ENCODE results near the gene ADCY2.

ADCY2 gene

DNA sequence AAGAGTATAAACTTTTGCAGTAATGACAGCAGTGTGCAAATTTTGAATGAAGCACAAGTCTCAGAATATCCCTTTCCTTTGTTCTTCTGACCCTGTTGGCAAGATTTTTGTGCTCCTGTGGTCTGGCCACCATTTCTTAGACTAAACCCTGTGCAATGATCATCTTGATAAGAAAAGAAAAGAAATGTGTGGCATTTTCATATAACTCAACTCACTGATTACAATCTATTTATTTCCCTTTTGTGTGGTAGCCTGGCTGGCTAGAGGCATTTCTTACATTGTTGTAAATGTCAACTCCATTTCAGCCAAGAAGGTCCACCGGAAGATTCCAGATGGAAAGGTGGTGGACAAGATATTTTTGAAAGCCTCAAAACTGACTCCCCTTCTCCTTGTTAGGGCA, 41.9 kb downstream of the ADCY2 start:
- DNase-seq (ENCODE audit: low read depth in 2 of 2) = no peak

DNA sequence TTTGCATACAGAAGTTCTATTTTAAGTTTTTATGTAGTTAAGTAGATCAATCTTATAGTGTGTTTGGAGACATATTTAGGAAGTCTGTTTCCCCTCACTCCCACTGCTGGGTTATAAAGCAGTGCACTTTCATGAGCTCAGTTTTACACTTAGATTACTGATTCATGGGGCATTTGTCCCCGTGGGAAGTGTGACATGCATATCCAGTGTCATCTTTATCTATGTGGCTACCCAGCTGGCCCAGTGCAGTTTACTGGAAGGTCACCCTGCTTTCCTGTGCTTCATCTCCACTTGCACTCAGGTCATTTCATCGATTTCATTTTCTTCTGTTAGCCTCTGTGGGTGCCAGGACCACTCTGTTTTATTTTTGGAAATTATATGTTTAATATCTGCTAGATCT, 49.1 kb downstream of the ADCY2 start:
- DNase-seq (ENCODE audit: low read depth in 2 of 2) = no peak

DNA sequence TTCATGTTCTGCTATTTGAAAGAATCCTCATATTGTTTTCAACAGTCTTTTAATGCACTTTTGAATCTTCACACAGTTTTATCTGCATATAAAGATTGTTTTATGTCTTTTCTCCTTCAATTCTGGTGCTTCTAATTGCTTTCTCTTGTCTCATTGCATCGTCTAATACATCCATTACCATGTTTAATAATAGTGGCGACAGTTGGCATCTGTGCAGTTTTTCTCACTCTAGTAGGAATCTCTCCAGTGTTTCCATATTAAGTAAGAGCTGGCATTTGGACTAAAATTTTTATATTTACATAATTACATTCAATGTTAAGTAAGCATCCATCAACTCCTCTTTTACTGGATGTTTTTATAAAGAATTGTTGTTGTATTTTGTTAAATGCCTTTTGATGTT, 49.9 kb downstream of the ADCY2 start:
- DNase-seq (ENCODE audit: low read depth in 2 of 2) = no peak

DNA sequence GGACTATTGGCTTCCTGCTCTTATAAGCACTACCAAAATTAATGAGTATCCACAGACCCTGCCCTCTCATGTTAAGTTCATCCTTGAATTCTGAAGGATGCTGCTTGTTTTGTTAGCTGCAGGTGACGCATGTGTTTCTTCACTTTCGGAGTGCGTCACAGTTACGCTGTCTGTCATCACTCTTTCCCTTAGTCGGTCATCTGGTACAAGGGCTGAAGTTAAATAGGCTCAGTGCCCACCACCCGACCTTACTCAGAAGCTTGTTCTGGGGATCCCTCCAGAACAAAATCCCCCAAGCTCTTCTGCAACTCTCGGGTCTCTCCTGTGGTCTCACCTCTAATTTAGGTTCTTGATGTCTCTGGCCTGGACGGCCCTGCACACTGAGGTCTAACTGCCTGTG, 51.0 kb downstream of the ADCY2 start:
- no peak for DNase-seq (ENCODE audit: low read depth in 2 of 2)

DNA sequence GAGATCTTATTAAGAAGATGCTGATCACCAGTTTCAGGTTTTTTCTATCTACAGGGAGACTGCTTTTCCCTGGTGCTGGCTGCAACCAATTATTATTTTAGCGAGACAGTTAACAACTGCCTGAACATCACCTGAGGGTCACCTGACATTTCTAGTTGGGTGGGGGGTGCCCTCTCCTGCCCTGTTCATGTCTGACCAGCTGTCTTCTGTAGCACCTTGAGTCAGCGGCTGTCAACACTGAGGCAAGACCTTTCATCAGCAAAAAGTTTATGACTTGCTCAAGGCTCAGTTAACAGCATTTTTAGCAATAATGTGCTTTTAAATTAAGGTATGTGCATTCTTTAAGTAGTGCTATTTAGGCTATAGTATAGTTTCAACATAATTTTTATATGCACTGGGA, 58.0 kb downstream of the ADCY2 start:
- DNase-seq (ENCODE audit: low read depth in 2 of 2) = no peak

DNA sequence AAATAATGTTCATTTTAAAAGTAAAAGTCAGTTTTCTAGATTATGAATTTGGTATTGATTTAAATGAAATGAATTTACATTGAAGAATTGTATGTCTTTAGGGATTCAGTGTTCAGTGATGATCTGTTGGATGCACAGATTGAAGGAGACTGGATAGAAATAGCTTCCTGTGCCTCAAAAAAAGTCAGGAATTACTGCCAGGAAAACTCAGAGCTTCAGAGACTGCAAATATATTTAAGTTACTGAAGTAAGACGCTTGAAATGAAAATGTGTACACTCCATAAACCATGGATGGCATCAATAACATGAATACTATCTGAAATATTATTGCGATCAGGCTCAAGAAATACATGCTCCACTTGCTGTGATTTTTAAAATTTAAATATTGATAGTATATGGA, 60.3 kb downstream of the ADCY2 start:
- no peak for DNase-seq (ENCODE audit: low read depth in 2 of 2)

DNA sequence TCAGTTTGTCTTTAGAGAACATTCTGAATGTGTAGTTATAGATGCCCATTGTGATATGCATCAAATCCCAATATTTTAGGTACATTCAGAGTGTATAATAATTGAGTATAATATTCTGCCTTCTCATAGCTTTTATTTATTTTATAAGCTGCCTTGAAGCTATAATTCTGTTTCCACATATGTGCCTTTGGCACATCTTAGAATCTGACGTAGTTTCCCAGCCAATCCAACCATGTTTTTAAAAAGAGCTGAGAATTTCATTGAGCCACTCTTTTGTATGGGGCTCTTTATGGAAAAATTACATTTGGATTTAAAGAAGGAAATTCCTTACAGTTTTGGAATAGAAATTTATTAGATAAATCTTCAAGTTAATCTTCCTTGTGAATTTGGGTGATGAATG, 65.4 kb downstream of the ADCY2 start:
- no peak for DNase-seq (ENCODE audit: low read depth in 2 of 2)

DNA sequence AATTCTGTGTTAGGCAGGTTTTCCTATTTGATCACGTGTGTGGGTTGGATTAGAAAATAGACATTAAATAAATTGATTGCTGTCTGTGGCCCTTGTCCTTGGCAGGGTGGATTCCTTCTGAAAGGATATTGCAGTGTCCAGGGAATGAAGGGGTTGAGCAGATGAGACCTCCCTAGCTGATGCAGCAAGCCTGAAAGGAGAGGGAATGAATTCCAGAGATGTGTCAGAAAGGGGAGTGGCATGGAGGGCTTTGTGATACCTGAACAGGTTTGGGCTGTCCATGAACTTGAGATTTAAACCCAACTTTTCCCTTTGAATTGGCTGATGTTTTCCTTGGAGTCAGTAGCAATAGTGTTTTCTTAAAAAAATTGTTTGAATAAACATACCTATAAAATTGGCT, 66.8 kb downstream of the ADCY2 start:
- DNase-seq (ENCODE audit: low read depth in 2 of 2) = no peak

DNA sequence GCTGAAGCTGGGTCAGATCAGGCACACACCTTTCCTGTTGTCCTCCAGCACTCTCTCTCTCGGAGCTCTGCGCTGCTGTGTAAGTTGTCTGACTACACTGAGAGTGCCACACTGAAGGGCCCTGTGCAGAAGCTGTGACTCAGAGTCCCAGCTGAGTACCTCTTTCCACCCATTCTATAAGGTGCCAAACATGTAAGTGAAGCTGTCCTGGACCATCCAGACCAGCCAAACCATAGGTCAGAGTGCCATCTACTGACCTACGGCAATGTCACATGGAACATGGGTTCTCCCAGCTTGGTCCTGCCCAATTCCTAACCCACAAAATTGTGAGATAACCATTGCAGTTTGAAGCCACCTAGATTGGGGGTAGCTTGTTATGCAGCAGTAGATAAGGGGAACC, 68.2 kb downstream of the ADCY2 start:
- DNase-seq (ENCODE audit: low read depth in 2 of 2) = no peak

DNA sequence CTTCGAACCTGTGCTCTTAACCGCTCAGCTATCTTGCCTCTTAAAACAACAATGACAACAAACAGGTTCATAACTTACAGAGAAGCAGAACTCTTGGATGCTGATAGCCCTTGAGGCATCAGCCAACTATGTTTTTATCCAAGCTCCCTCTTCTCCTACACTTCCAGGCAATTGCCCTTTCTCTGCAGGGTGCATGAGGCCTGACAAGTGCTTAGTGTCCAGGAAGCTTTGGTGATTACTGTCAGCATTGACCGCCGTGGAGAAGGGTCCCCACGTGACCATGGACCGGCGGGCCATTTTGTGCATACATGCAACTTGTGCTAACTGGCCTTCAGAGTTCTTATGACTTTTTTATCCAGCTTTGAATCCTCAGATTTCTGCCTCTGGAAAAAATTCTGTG, 71.2 kb downstream of the ADCY2 start:
- DNase-seq (ENCODE audit: low read depth in 2 of 2) = no peak

DNA sequence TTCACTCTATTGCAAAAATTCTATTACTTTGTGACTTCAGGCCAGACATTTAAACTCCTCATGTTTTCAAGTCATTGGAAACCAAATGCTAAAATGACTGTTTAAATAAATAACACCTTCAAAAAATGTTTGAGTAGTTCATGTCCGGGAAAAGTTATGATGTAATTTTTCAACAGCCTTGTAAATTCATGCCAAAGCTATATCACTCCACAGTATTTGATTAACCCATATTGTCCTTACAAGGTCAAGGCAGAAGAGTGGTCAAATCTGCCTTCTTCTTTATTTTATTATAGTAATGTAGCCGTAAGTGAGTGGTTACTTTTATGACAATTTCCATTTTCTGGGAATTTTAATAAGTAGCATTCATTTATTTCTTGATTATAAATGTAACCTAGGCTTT, 72.8 kb downstream of the ADCY2 start:
- no peak for DNase-seq (ENCODE audit: low read depth in 2 of 2)

DNA sequence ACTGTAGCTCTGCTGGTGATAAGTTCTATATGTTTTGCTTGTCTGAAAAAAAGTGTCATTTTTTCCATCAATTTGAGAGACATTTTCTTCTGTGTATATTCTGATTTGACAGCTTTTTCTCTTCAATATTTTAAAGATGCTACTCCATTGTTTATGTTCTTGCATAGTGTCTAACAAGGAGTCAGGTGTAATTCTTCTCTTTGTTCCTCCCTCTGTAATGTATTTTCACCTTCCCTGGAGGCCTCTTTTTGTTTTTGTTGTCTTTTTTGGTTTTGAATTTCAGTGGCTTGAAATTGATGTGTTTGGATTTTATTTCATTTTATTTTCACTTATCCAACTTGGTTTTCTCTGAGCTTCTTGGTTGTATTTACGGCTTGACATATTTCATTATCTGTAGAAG, 75.8 kb downstream of the ADCY2 start:
- DNase-seq (ENCODE audit: low read depth in 2 of 2) = no peak

DNA sequence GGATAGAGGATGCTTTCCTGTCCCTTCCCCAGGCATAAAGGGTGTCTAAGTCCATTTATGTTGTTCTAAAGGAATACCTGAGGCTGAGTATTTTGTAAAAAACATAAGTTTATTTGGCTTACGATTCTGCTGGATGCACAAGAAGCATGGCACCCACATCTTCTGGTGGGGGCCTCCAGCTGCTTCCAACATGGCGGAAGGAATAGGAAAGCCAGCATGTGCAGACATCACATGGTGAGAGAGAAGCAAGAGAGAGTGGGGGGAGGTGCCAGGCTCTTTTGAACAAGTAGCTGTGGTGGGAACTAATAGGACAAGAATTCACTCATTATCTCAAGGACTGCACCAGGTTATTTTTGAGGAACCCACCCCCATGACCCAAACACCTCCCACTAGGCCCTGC, 77.2 kb downstream of the ADCY2 start:
- DNase-seq (ENCODE audit: low read depth in 2 of 2) = no peak

DNA sequence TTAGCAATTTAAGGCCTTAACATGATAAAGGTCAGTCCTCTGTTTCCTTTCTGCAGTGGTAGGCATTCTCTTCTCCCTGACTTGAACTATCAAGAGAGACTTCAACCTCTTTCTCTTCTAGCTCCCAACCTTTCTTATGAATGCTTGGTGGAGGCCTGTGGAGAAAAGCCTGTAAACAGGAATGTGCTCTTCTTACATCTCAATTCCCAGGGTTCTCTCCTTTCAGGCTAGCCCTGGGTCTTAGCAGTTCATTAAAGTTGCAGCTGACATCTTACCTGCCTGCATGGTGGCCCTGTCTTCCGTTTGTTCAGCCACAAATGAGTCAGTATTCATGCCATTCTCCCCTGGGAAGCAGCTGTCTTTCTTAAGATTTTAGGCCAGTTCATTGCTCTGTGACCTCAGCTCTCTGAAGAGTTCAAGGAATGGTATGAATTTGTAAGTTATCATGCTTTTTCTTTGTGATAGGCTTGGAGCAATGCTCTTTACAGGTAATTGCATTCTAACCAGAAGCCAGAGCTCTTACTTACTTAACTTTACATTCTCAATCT, 77.8 kb downstream of the ADCY2 start:
- DNase-seq (ENCODE audit: low read depth in 2 of 2) = no peak

DNA sequence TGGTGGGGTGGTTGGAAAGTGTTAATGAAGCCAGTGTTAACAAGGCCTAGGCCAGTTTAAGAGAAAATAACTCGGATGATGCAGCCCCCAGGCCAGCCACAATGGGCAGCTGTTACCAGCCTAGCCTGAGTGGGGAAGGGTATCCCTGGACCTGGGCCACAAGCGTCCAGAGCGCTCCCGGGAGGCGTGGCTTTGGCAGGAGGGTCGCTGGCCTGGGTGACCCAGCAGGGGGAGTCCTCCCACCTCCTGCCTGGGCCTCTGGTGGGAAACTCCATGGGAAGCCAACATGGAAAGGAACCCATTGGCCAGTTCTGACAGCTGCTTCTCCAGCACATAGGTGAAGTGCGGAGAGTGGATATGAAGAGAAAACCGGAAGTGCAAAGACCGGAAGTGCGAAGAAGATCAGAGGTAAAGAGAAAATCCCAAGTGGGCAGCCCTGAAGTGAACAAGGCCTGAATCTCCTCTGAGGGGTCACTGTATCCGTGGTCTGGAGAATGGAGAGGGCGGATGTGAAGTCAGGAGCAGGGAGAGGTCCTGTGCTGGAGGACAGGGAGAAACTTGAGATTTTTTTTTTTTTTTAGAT, 79.0 kb downstream of the ADCY2 start:
- DNase-seq (ENCODE audit: low read depth in 2 of 2) = no peak

DNA sequence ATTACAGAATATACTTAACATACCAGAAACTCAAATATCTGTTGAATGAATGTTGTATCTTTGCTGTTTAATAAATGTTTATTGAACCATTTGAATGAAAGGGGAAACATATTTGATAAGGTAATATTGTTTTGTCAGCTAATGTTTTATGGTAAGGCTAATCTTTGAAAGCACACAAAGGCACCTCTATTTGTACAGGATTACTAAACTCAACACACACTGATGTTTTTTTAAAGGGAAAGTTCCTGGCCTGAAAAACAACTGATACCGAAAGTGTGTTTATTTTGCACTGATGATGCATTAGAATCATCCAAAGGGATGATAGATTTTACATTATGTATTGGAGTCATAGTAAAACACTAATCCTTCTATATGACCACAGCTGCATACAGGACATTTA, 82.5 kb downstream of the ADCY2 start:
- DNase-seq (ENCODE audit: low read depth in 2 of 2) = no peak

DNA sequence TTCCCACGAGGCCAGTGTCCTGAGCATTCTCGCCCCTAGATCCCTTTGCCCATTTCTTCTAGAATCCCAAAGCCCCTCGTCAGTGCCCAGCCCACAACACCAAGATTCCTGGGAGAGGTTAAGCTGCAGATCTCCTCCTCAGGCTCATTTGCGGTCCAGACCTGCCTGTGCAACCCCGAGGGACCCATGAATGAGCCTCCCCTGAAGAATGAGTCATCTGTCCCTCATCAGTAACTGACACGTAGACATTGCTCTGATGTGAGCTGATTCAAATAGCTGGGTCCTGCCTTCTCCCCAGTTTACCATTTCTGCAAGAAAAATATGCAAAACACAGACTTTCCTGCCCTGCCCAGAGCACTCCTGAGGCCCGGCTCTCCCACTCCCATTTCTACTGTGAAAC, 92.8 kb downstream of the ADCY2 start:
- DNase-seq (ENCODE audit: low read depth in 2 of 2) = no peak

DNA sequence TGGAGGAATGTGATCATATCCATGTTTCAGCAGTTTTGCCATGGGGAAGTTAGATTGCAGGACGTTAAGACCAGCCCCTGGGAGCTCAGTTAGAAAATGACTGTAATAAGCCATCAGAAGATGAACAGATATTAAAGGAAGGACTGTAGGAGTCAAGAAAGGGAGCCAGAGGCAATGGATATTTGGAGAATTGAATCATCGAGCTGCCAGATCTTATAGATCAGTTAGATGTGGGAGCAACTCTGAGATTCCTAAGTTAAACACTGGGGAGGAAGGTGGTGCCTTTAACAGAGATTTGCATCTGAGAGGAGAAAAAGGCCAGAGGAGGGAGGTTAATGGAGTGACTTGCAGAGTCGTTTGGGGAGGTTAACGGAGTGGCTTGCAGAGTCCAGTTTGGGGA, 96.4 kb downstream of the ADCY2 start:
- no peak for DNase-seq (ENCODE audit: low read depth in 2 of 2)

DNA sequence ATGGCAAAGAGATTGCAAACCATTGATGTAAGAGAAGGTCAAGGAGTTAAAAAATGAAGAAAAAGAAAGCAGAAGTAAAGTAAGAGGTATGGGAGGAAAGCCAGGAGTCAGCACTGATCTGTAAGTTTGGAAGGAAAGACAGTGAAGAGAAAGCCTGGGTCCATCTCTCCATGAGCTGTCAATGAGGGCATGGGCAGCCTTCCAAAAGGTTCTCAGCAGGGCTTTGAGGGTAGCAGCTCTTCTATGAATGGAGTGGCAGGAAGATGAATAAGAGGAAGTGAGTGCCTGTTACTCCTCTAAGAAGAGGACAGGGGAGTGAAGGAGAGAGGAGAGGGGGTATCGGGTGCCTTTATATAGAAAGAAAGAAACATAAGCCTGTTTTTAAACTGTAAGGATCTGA, 97.1 kb downstream of the ADCY2 start:
- no peak for DNase-seq (ENCODE audit: low read depth in 2 of 2)

DNA sequence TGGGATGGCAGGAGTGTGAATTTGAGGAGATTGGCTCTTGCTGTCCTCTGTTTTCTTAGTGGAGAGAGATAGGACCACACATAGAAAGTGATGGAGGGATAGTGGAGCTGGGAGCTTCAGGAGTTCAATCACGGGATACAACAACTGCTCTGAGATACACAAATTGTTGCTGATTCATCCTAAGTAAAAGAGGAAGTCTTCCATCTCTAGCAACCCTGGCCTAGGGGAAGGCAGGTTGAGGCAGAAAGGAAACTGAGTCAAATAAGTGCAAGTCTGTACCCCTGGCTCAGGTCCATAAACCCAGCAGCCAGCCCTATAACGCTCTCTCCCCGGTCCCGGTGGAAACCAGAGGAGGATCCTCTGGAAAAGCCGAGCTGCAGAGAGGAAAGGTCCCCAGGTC, 97.7 kb downstream of the ADCY2 start:
- DNase-seq (ENCODE audit: low read depth in 2 of 2) = no peak

DNA sequence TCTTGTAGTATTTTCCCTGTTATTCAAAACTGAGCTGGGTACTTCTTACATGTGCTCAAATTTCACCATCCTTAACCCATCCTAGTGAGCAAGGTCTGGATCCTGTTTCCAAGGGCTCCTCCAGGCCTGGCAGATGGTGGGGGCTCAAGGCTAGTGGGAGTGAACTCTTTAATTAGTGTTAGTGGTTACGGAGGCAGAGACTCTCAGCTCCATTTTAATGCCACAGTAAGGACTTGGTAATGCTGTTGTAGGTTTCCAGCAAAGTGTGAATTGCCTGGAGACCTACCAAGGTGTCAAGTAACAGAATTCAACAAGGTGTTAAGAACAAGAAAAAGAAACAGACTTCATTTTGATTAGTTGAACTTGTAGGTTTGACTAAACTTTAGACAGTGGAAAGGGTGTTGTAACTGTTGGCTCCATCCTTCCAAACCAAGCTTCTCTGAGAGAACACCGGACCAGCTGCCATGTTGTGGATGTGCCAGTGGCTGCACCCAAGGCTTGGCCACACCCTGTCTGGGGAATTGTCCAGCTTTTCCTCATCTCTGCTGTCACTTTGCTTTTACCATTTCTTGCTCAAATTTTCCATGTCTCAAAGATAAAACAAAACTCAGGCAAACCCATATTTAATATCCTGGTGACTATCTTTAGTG, 98.7 kb downstream of the ADCY2 start:
- no peak for DNase-seq (ENCODE audit: low read depth in 2 of 2)

DNA sequence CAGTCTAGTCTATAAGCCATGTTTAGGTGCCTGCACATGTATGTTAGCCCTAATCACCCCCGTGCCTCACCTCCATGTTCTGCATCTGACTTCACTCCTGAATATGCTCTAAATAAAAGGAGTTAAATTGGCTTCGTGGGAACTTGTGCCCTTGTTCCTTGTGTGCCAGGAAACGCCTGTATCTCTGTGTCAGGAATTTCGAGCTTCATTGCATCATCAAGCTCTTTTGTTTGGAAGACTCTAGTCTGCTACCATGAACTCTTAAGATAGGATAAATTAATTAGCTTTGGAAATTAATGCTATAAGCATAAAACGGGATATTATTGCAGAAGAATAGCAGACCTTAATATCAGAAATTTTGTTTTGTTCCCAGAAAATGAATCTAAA, 99.2 kb downstream of the ADCY2 start:
- DNase-seq (ENCODE audit: low read depth in 2 of 2) = no peak

DNA sequence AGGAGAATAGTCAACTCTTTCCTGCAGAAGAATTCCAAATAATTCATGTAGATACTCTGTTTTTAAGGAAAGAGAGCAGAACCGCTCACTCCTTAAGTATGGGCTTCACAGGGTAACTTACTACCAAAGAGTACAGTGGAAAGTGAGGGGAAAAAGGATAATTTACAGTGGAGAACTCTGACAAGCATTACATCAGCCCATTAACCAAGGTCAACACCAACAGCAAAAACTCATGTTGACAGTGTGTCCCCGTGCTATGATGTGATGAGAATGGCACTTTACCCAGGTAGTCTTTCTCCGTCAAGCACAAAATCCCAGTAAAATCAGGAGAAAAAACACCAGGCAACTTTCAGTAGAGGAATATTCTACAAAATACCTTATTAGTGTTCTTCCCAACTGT, 104.3 kb downstream of the ADCY2 start:
- DNase-seq (ENCODE audit: low read depth in 2 of 2) = no peak

DNA sequence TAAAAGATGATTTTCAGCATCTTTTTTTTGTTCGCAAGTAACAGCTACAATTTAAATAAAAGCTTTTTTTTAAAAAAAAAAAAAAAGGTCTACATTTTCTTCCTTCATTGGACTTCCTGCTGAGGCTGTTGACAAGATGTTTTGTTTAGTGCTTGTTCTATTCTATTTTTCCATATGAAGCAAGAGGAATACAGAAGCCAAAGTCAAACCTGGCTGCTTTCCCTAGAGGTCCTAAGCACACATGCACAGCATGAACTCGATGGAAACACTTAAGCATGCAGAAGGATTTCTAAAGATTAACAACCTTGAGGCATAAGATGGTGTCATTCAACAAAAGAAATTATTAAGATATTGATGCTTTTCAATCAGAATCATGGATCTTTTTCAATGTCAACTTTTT, 105.1 kb downstream of the ADCY2 start:
- DNase-seq (ENCODE audit: low read depth in 2 of 2) = no peak
